Stimulated activated CD4-positive, alpha-beta T cell treated with anti-CD3 and anti-CD28 coated beads, Interleukin-15, amount 100 ng/mL, for 1 hour (primary cell): ENCODE results near the gene LIPK.
A peak's percentile ranks its signal among the peaks of the same experiment; 100 is the strongest.
"Not testable (repeated sequence)": the region's sequence is repeated elsewhere in the genome, so short reads cannot be mapped to it uniquely, and the experiment has no call there.

Experiments
- DNase-seq, 2 donors: peaks; one replicate each; pipeline ENCODE4 v3.0.0-alpha.2; 2020; ENCODE audit warnings: low read depth in 1 of 2, low spot score in 1 of 2

LIPK gene

GRCh38 chr10:88715517-88715916, 9.5 kb downstream of the LIPK start:
- DNase-seq = no peak

DNA sequence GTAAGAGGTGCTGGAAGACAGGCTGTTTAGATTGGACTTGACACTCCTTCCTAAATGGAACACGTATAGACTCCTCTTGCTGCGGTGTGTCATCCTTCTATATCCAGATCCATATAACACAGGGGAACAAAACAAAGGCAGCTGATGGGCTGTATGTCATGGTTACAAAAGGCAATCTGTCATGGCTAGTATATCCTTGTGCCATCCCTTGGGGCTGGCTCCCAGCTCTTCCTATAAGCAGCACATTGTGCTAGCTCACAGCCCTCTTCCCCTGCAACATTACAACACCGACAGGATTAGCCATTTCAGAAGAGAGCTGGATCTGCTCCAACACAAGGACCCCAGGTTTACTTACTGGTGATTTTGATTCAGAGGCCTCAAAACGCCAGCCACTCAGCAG, 15.3 kb downstream of the LIPK start:
- no peak for DNase-seq

GRCh38 chr10:88725798-88726197, 19.7 kb downstream of the LIPK start:
- no peak for DNase-seq

- DNase-seq = peak in 1 of 2 donors; percentile 2
These were observed 22.2 kb downstream of the LIPK start for GRCh38 chr10:88728107-88728763.

GRCh38 chr10:88730864-88731263, 24.8 kb downstream of the LIPK start:
- no peak for DNase-seq

DNA sequence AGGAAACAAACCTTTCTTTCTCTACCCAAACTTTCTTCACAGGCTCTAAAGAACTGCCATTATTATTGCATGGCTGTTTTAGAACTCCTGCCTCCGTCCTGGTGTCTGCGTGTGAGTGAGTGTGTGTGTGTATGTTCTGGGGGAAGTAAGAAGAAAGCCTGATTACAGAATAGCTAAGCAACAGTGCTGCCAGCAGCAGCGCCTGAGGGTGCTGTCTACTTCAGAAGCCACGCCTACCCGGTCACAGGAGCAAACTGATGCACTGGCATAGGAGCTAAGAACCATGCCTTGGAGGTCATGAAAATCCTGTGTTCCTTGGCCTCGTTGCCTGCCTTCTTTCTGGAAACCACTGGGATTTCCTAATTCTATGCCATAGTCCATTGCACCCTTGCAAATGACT, 25.2 kb downstream of the LIPK start:
- no peak for DNase-seq

DNA sequence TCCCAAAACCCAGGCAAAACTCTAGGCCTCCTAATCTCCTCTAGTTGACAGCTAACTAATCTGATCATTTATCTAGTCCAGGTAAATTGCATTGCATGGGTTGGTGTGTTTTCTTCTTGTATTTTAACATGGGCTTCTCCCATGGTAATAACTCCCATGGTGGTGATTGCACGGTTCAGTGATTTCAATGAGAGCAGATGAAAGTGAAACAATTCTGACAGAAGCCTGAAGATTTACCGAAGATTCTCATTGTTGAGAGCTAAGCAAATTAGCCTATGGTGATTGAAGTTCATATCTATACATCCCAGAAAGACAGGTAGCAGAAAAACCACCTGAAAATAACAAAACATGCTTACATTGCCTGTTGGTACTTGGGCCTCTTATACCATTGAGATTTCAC, 27.2 kb downstream of the LIPK start:
- no peak for DNase-seq

DNA sequence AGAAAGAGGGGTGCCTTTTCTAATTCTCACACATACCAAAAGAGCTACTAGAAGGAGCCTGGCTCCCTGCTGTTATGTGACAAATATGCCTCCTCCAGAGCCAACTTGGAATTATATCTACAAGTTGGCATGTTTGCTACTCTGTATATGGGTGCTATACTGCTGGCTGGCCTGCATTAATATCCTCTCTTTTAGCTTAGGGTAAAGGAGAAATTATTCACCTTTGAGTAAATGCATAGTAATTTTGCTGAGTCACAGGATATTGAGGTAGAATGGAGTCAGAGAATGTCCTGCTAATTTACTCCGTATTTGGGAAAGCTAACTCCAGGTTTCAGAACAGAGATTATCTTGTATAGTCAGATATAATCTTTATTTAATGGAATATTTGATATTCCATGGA, 29.6 kb downstream of the LIPK start:
- DNase-seq = no peak

- not testable (repeated sequence) for DNase-seq
These were observed 35.9 kb downstream of the LIPK start for GRCh38 chr10:88741921-88742320.

DNA sequence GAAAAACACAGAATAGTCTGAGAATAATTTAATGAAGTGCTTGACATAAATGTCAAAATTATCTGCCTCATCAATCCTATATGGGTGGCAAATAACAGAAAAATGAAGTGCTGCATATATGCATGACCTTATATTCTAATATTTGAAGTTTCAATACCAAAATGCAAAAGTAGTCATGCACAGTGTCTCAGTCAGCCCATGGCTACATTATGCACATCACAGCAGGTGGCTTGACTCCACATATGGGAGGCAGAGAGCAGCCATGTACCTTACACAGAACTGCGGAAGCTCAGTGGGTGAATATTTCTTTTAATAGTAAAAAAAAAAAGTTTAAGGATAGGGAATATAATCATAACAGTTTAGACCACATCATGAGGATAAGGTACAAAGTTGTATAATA, 36.4 kb downstream of the LIPK start:
- no peak for DNase-seq

- no peak for DNase-seq
These were observed 38.0 kb downstream of the LIPK start for GRCh38 chr10:88744002-88744401.

- no peak for DNase-seq
These were observed 39.6 kb downstream of the LIPK start for GRCh38 chr10:88745633-88746032.

GRCh38 chr10:88754287-88754686, 48.2 kb downstream of the LIPK start:
- DNase-seq = no peak

GRCh38 chr10:88755753-88756152, 49.7 kb downstream of the LIPK start:
- DNase-seq = no peak

- no peak for DNase-seq
These were observed 50.6 kb downstream of the LIPK start for GRCh38 chr10:88756660-88757059.

DNA sequence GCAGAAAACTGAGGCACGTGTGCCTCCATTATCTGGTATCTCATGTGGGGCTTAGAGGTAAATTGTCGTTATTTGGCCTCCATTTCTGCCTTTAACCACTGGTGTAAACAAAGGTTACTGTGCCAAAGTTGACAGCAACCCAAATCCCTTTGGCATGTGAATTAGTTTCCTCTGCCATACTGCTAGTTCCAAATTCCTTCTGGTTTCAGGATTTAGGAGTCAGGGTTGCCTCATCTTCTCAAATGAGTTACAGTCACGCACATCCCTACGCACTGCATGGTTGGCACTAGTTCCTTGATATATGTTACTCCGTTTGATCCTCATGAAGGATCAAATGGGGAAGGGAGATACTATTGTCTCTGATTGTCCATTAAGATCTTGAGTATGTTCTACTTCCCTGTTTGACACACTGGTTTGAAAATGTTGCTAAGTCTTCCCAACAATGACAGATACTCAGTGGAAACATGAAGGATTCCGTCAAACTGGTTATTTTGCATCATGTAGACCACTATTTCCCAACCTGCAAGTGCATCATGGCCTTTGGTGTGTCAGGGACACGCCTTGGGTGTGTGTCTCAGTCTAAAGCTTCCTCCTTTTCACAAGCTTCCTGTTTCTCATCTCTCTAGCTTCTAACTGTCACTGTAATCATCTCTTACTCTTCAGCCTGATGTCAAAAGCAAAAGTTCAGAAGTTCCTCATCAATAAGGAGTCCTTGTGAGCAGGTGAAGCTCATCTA, 53.5 kb downstream of the LIPK start, which contains the start of gene LIPN:
Gene LIPN, plus strand, starts transcription at position 655 of the 736 bp plus-strand sequence. CDS start 1,386 bp downstream, outside the sequence.
- no peak for DNase-seq

DNA sequence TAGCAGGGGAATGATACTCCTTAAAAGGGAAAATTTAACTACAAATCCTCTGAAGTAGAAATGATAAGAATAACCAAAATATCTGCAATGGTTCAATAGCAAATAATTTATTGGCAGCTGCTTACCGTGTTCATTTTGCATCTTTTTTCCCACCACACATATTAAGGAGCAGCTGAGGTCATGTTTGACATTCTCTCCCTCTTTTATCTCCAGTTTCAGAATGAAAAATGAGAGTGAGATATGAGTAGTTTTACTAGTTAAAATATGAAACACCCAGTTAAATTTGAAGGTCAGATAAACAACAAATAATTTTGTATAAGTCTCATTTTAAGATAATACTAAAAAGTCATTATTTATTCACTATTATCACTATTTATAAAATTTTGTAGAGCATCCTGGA, 56.9 kb downstream of the LIPK start:
- no peak for DNase-seq

- DNase-seq = no peak
These were observed 57.4 kb downstream of the LIPK start for GRCh38 chr10:88763441-88763840.

- no peak for DNase-seq
These were observed 58.1 kb downstream of the LIPK start for GRCh38 chr10:88764110-88764509.

DNA sequence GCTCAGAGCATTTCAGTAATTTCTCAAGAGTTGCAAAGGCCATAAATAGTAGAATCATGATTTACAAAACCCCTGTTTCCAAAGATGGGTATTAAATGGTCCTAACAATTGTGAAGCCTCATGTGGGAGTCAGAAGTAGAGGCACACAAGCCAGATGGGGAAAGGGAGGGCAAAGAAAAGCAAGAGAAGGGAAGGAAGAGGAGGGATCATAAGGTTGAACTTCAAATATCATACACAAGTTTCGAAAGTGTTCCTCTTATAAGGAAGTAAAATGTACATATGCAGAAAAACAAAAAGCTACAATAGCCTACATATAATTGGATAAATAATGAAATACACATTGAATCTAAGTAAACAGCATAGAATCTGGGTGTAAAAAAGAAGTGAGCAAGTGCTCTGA, 59.8 kb downstream of the LIPK start:
- DNase-seq = no peak

GRCh38 chr10:88769384-88769783, 63.3 kb downstream of the LIPK start:
- DNase-seq = no peak

- no peak for DNase-seq
These were observed 75.2 kb downstream of the LIPK start for GRCh38 chr10:88781206-88781605.

DNA sequence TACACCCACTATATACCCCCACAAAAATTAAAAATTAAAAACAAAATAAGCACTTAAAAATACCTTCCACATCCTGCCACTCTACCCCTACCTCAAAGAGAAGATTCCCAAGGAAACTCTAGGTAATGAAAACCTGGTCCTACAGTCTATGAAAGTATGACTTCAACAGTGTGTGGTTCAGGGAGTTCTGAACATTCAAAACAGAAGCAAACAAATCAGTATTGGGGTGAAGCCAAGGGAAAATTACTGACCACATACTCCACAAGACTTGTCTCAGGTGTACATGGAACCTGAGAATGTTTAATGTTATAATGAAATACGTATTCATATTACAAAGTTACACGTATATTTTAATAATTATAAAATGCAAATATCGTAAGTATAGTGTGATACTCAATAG, 76.2 kb downstream of the LIPK start:
- DNase-seq = no peak
